GM23338 (cell line): Measurements from ENCODE around the gene EXD3. TPM values are rescaled to one million over a fixed set of nuclear protein-coding genes. Genes with fewer than 3 reads are reported as not detected.

Experiments
- ATAC-seq: fragments of 200-7000 bp; cut with Tn5 transposase; 3 replicates; pipeline ENCODE4 v1.9.1; 2020
- DNase-seq: peaks from one replicate; pipeline ENCODE4 v3.0.0-alpha.2; 2015; ENCODE audit warnings: low spot score
- H2AFZ ChIP-seq: fragments of 200-600 bp; sonication (generic); 2 replicates; pipeline ENCODE4 v1.8.0; 2016; ENCODE audit warnings: antibody characterized with exemption, mild to moderate bottlenecking, moderate library complexity
- H3F3A ChIP-seq: fragments of 200-600 bp; sonication (generic); replicated peaks from 2 replicates; pipeline ENCODE4 v1.8.0; 2017; ENCODE audit warnings: antibody characterized with exemption, mixed run types, low read depth
- H3K27ac ChIP-seq: fragments of 200-600 bp; sonication (generic); 2 replicates; pipeline ENCODE4 v1.6.1; 2016; ENCODE audit warnings: low read depth
- H3K27me3 ChIP-seq: fragments of 200-600 bp; sonication (generic); 2 replicates; pipeline ENCODE4 v1.8.0; 2016; ENCODE audit warnings: mild to moderate bottlenecking, mixed run types, moderate library complexity; ENCODE audit not compliant: insufficient read depth
- H3K36me3 ChIP-seq: fragments of 200-600 bp; sonication (generic); 2 replicates; pipeline ENCODE4 v1.8.0; 2016; ENCODE audit warnings: mild to moderate bottlenecking; ENCODE audit not compliant: insufficient read depth
- H3K4me1 ChIP-seq: fragments of 200-600 bp; sonication (generic); 2 replicates; pipeline ENCODE4 v1.8.0; 2016; ENCODE audit warnings: mild to moderate bottlenecking, moderate library complexity; ENCODE audit not compliant: insufficient read depth
- H3K4me2 ChIP-seq: fragments of 200-600 bp; sonication (generic); 2 replicates; pipeline ENCODE4 v1.7.1; 2017; ENCODE audit warnings: mixed run types
- H3K4me3 ChIP-seq: fragments of 200-600 bp; sonication (generic); 2 replicates; pipeline ENCODE4 v1.6.1; 2016; ENCODE audit warnings: mixed run types
- H3K79me2 ChIP-seq: fragments of 200-600 bp; sonication (generic); replicated peaks from 2 replicates; pipeline ENCODE4 v1.8.0; 2017; ENCODE audit warnings: mild to moderate bottlenecking; ENCODE audit not compliant: insufficient read depth
- H3K9me2 ChIP-seq: fragments of 200-600 bp; sonication (generic); 2 replicates; pipeline ENCODE4 v1.8.0; 2017; ENCODE audit not compliant: insufficient read depth
- H4K20me1 ChIP-seq: fragments of 200-600 bp; sonication (generic); replicated peaks from 2 replicates; pipeline ENCODE4 v1.8.0; 2017; ENCODE audit warnings: mild to moderate bottlenecking; ENCODE audit not compliant: insufficient read depth
- H3K27ac Mint-ChIP-seq: 2 replicates; pipeline ENCODE4 v1.8.0; 2020; ENCODE audit warnings: inconsistent platforms, mild to moderate bottlenecking, moderate library complexity, mixed read lengths
- H3K27me3 Mint-ChIP-seq: 3 replicates; pipeline ENCODE4 v1.8.0; 2022; ENCODE audit warnings: low read depth, mild to moderate bottlenecking, moderate library complexity, mixed read lengths, inconsistent platforms; ENCODE audit not compliant: insufficient read depth, poor library complexity
- H3K36me3 Mint-ChIP-seq: 3 replicates; pipeline ENCODE4 v1.8.0; 2021; ENCODE audit warnings: low read depth, mild to moderate bottlenecking, inconsistent platforms, moderate library complexity, mixed read lengths
- H3K4me1 Mint-ChIP-seq: 3 replicates; pipeline ENCODE4 v1.8.0; 2020; ENCODE audit warnings: mild to moderate bottlenecking, inconsistent platforms, mixed read lengths
- H3K4me3 Mint-ChIP-seq: 3 replicates; pipeline ENCODE4 v1.8.0; 2021; ENCODE audit warnings: moderate library complexity, mild to moderate bottlenecking, inconsistent platforms, mixed read lengths
- H3K9me3 Mint-ChIP-seq: 3 replicates; pipeline ENCODE4 v1.8.0; 2020; ENCODE audit warnings: moderate library complexity, mild to moderate bottlenecking, inconsistent platforms, mixed read lengths
- NANOG ChIP-seq: IDR thresholded peaks from 2 replicates; pipeline ENCODE4 v1.6.1; 2016; ENCODE audit warnings: antibody characterized with exemption, borderline replicate concordance
- STAT1 ChIP-seq: IDR thresholded peaks from one replicate; pipeline ENCODE4 v1.6.1; 2016; ENCODE audit warnings: antibody characterized with exemption; ENCODE audit not compliant: unreplicated experiment
- ZNF114 ChIP-seq: fragments of 250-450 bp; sonication (Bioruptor Pico); IDR thresholded peaks from 2 replicates; pipeline ENCODE4 v1.5.0; 2020; ENCODE audit warnings: mild to moderate bottlenecking, moderate library complexity
- polyA plus RNA-seq: library from polyadenylated mRNA; unstranded; fragments of >200 nt; fragmentation: Nextera tagmentation; extraction: Ambion mirVana; gene quantifications from 2 replicates; pipeline ENCODE4 v1.2.1, GENCODE V29; 2016
- total RNA-seq: library from RNA; depleted of rRNA; stranded (reverse); fragments of >200 nt; shearing (Covaris generic); gene quantifications from 2 replicates; pipeline ENCODE4 v1.2.3, GENCODE V29; 2014
- TF ChIP-seq, protein P1 (sequence below): fragments of 250-450 bp; sonication (Bioruptor Pico); IDR thresholded peaks from 2 replicates; pipeline ENCODE4 v1.5.0; 2020; ENCODE audit warnings: mild to moderate bottlenecking, moderate library complexity
- TF ChIP-seq, protein P2 (sequence below): IDR thresholded peaks from 2 replicates; pipeline ENCODE4 v1.6.1; 2016; ENCODE audit warnings: antibody characterized with exemption

EXD3 gene
- total and polyA plus RNA-seq, 2 experiments from 2014 or later = 3.6 to 9.7 TPM

DNA sequence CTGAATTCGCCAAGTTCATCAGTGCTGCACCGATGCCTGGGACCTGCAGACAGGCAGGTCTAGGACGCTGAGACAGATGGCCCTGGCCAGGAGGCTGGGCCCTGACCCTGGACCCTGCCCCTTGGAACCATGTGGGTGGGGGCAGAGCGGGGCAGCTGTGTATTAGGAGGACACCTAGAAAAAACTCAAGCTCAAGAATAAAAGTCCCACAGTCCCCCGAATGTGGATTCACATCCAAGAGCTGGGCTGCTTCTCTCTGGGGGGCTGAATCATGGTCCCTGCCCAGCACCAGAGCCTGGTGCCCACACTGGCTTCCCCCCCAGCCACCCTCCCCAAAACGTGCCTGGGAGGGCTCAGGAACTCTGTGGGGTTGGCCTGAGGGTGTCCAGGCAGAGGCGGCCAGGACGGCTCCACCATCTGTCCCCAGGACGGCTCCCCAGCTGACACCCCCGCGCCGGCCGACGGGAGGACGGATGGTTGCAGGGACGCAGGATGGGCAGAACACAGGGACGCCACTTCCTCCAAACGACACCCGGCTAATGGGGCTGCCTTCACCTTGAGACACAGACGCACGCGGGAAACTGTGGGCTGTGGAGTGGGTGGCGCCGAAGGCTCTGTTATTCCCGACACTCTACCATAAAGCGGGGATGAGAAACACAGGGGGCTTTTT lies 34.9 kb downstream of the EXD3 start (continued):
- TF ChIP-seq, protein P1, sequence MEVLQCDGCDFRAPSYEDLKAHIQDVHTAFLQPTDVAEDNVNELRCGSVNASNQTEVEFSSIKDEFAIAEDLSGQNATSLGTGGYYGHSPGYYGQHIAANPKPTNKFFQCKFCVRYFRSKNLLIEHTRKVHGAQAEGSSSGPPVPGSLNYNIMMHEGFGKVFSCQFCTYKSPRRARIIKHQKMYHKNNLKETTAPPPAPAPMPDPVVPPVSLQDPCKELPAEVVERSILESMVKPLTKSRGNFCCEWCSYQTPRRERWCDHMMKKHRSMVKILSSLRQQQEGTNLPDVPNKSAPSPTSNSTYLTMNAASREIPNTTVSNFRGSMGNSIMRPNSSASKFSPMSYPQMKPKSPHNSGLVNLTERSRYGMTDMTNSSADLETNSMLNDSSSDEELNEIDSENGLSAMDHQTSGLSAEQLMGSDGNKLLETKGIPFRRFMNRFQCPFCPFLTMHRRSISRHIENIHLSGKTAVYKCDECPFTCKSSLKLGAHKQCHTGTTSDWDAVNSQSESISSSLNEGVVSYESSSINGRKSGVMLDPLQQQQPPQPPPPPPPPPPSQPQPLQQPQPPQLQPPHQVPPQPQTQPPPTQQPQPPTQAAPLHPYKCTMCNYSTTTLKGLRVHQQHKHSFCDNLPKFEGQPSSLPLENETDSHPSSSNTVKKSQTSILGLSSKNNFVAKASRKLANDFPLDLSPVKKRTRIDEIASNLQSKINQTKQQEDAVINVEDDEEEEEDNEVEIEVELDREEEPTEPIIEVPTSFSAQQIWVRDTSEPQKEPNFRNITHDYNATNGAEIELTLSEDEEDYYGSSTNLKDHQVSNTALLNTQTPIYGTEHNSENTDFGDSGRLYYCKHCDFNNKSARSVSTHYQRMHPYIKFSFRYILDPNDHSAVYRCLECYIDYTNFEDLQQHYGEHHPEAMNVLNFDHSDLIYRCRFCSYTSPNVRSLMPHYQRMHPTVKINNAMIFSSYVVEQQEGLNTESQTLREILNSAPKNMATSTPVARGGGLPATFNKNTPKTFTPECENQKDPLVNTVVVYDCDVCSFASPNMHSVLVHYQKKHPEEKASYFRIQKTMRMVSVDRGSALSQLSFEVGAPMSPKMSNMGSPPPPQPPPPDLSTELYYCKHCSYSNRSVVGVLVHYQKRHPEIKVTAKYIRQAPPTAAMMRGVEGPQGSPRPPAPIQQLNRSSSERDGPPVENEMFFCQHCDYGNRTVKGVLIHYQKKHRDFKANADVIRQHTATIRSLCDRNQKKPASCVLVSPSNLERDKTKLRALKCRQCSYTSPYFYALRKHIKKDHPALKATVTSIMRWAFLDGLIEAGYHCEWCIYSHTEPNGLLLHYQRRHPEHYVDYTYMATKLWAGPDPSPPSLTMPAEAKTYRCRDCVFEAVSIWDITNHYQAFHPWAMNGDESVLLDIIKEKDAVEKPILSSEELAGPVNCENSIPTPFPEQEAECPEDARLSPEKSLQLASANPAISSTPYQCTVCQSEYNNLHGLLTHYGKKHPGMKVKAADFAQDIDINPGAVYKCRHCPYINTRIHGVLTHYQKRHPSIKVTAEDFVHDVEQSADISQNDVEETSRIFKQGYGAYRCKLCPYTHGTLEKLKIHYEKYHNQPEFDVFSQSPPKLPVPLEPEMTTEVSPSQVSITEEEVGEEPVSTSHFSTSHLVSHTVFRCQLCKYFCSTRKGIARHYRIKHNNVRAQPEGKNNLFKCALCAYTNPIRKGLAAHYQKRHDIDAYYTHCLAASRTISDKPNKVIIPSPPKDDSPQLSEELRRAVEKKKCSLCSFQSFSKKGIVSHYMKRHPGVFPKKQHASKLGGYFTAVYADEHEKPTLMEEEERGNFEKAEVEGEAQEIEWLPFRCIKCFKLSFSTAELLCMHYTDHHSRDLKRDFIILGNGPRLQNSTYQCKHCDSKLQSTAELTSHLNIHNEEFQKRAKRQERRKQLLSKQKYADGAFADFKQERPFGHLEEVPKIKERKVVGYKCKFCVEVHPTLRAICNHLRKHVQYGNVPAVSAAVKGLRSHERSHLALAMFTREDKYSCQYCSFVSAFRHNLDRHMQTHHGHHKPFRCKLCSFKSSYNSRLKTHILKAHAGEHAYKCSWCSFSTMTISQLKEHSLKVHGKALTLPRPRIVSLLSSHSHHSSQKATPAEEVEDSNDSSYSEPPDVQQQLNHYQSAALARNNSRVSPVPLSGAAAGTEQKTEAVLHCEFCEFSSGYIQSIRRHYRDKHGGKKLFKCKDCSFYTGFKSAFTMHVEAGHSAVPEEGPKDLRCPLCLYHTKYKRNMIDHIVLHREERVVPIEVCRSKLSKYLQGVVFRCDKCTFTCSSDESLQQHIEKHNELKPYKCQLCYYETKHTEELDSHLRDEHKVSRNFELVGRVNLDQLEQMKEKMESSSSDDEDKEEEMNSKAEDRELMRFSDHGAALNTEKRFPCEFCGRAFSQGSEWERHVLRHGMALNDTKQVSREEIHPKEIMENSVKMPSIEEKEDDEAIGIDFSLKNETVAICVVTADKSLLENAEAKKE (CRISPR knock-in tag) = no peak
- TF ChIP-seq NANOG (no peak), ZNF114 (CRISPR knock-in tag) (no peak), STAT1 (no peak)
- TF ChIP-seq, protein P2, sequence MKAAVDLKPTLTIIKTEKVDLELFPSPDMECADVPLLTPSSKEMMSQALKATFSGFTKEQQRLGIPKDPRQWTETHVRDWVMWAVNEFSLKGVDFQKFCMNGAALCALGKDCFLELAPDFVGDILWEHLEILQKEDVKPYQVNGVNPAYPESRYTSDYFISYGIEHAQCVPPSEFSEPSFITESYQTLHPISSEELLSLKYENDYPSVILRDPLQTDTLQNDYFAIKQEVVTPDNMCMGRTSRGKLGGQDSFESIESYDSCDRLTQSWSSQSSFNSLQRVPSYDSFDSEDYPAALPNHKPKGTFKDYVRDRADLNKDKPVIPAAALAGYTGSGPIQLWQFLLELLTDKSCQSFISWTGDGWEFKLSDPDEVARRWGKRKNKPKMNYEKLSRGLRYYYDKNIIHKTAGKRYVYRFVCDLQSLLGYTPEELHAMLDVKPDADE = no peak

DNA sequence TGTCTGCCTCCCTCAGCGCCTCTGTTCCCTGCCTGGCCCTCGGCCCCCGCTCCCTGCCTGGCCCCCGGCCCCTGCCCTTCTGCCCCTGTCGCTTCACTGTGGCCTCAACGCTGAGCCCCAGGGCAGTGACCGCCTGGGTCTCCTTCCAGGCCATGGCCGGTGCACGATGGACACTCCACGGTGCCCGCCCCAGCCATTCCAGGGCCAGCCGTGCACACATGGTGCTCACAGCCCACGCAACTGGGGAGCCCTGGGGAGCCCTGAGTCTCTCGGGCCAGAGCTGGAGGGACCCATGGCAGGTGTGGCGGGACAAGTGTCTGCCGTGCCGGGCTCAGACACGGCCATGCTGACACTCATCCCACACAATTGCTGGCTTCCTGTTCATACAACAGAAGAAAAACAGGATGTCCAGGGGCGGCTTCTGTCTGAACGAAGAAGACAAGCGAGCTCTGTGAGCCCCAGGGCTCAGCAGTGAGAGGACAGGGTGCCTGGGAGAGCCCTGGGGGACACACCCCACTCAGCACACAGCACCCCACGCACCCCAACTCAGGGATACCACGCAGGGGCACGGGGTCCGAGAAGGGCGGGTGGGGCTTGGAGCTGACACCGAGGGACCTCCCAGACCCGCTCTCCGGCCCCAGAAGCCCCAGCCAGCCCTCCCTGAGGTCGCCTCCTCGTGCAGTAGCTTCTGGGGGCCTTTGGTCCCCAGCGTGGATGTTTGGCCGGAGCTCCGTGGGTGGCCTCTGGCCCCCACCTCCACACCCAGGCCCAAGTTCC lies 35.7 kb downstream of the EXD3 start:
- Histone ChIP-seq H3K4me3 (no peak overlapping the region), H4K20me1 (no peaks in the 10 kb centered on the region), H3F3A (no peaks in the 10 kb centered on the region), H3K27ac (no peak overlapping the region), H3K9me2 (no peaks in the 10 kb centered on the region), H3K36me3 (no peaks in the 10 kb centered on the region), H3K27me3 (no peaks in the 10 kb centered on the region), H2AFZ (no peak overlapping the region), H3K4me2 (no peak overlapping the region), H3K79me2 (no peaks in the 10 kb centered on the region), H3K4me1 (no peaks in the 10 kb centered on the region)
- DNase-seq (no peak), ATAC-seq (no peak)
- Mint-ChIP-seq H3K36me3 (no peaks in the 10 kb centered on the region), H3K4me1 (peaks cover 1% of the 10 kb centered on the region; the same call in 2 of the 3 replicates), H3K27ac (no peak overlapping the region), H3K4me3 (no peak overlapping the region), H3K9me3 (no peaks in the 10 kb centered on the region), H3K27me3 (peaks cover 4% of the 10 kb centered on the region)
- TF ChIP-seq, protein P1 (CRISPR knock-in tag) = no peak
